GM18867 (cell line): ENCODE measurements around the gene CPNE8.
"Not testable (repeated sequence)": the region's sequence is repeated elsewhere in the genome, so short reads cannot be mapped to it uniquely, and the experiment has no call there.

ENCODE experiments used
- ATAC-seq: cut with Tn5 transposase; IDR thresholded peaks from one replicate; pipeline ENCODE4 v1.9.1; 2021; ENCODE audit warnings: mild to moderate bottlenecking, moderate library complexity; ENCODE audit not compliant: unreplicated experiment

CPNE8 gene

GRCh38 chr12:38744041-38744440 lies 161.3 kb downstream of the CPNE8 start:
- no peak for ATAC-seq

- not testable (repeated sequence) for ATAC-seq
Measured at GRCh38 chr12:38742496-38742895, 162.9 kb downstream of the CPNE8 start.

- no peak for ATAC-seq
Measured at GRCh38 chr12:38736821-38737220, 168.6 kb downstream of the CPNE8 start.

GRCh38 chr12:38732761-38733160 lies 172.6 kb downstream of the CPNE8 start:
- ATAC-seq: no peak

GRCh38 chr12:38728894-38729293 lies 176.5 kb downstream of the CPNE8 start:
- peak; percentile 84 for ATAC-seq

GRCh38 chr12:38721611-38722252 lies 183.7 kb downstream of the CPNE8 start:
- no peak for ATAC-seq

GRCh38 chr12:38720661-38721060 lies 184.7 kb downstream of the CPNE8 start:
- ATAC-seq: no peak

GRCh38 chr12:38713294-38713693 lies 192.1 kb downstream of the CPNE8 start:
- ATAC-seq: no peak

- ATAC-seq: peak; percentile 97
Measured at GRCh38 chr12:38711054-38711453, 194.3 kb downstream of the CPNE8 start.

- no peak for ATAC-seq
Measured at GRCh38 chr12:38708466-38708865, 196.9 kb downstream of the CPNE8 start.

- no peak for ATAC-seq
Measured at GRCh38 chr12:38707648-38708047, 197.7 kb downstream of the CPNE8 start.

- no peak for ATAC-seq
Measured at GRCh38 chr12:38697289-38697688, 208.1 kb downstream of the CPNE8 start.

GRCh38 chr12:38695057-38695456 lies 210.3 kb downstream of the CPNE8 start:
- ATAC-seq: no peak

GRCh38 chr12:38691164-38691563 lies 214.2 kb downstream of the CPNE8 start:
- ATAC-seq: no peak

- no peak for ATAC-seq
Measured at GRCh38 chr12:38690646-38691045, 214.7 kb downstream of the CPNE8 start.

GRCh38 chr12:38689704-38690103 lies 215.7 kb downstream of the CPNE8 start:
- no peak for ATAC-seq

- ATAC-seq: no peak
Measured at GRCh38 chr12:38689195-38689594, 216.2 kb downstream of the CPNE8 start.

GRCh38 chr12:38682521-38682920 lies 222.9 kb downstream of the CPNE8 start:
- no peak for ATAC-seq

GRCh38 chr12:38669530-38669929 lies 235.9 kb downstream of the CPNE8 start:
- no peak for ATAC-seq

- no peak for ATAC-seq
Measured at GRCh38 chr12:38669081-38669480, 236.3 kb downstream of the CPNE8 start.

GRCh38 chr12:38666425-38666824 lies 239.0 kb downstream of the CPNE8 start:
- no peak for ATAC-seq

GRCh38 chr12:38664661-38665269 lies 240.6 kb downstream of the CPNE8 start:
- ATAC-seq: peak; percentile 88

- no peak for ATAC-seq
Measured at GRCh38 chr12:38662829-38663228, 242.6 kb downstream of the CPNE8 start.
